NB4 (cell line): ENCODE data around the gene ACOX3.

ENCODE experiments used
- DNase-seq: peaks from one replicate; pipeline ENCODE4 v3.0.0; 2010; ENCODE audit warnings: low read depth
- H3K4me3 ChIP-seq: one replicate; pipeline ENCODE4 v1.5.1; 2011; ENCODE audit warnings: mild to moderate bottlenecking, low read depth, low read length, moderate library complexity
- MAX ChIP-seq: IDR thresholded peaks from 2 replicates; pipeline ENCODE4 v1.6.1; 2011; ENCODE audit warnings: low read depth, low read length
- MYC ChIP-seq: IDR thresholded peaks from 2 replicates; pipeline ENCODE4 v1.6.1; 2011; ENCODE audit warnings: low read depth, low read length
- POLR2A ChIP-seq: IDR thresholded peaks from 2 replicates; pipeline ENCODE4 v1.6.1; 2011; ENCODE audit warnings: mild to moderate bottlenecking; ENCODE audit not compliant: insufficient read length; ENCODE audit errors: extremely low read depth
- TF ChIP-seq, protein P1 (sequence below): IDR thresholded peaks from one replicate; pipeline ENCODE4 v1.5.1; 2012; ENCODE audit warnings: low read depth, low read length

Gene ACOX3

GRCh38 chr4:8393593-8394038 lies 46.9 kb downstream of the ACOX3 start:
- no peak for TF ChIP-seq MAX
- TF ChIP-seq, protein P1, sequence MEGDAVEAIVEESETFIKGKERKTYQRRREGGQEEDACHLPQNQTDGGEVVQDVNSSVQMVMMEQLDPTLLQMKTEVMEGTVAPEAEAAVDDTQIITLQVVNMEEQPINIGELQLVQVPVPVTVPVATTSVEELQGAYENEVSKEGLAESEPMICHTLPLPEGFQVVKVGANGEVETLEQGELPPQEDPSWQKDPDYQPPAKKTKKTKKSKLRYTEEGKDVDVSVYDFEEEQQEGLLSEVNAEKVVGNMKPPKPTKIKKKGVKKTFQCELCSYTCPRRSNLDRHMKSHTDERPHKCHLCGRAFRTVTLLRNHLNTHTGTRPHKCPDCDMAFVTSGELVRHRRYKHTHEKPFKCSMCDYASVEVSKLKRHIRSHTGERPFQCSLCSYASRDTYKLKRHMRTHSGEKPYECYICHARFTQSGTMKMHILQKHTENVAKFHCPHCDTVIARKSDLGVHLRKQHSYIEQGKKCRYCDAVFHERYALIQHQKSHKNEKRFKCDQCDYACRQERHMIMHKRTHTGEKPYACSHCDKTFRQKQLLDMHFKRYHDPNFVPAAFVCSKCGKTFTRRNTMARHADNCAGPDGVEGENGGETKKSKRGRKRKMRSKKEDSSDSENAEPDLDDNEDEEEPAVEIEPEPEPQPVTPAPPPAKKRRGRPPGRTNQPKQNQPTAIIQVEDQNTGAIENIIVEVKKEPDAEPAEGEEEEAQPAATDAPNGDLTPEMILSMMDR = no peak
- no peak for TF ChIP-seq POLR2A
- no peak for TF ChIP-seq MYC
- H3K4me3 ChIP-seq = no peak overlapping the region
- no peak for DNase-seq

DNA sequence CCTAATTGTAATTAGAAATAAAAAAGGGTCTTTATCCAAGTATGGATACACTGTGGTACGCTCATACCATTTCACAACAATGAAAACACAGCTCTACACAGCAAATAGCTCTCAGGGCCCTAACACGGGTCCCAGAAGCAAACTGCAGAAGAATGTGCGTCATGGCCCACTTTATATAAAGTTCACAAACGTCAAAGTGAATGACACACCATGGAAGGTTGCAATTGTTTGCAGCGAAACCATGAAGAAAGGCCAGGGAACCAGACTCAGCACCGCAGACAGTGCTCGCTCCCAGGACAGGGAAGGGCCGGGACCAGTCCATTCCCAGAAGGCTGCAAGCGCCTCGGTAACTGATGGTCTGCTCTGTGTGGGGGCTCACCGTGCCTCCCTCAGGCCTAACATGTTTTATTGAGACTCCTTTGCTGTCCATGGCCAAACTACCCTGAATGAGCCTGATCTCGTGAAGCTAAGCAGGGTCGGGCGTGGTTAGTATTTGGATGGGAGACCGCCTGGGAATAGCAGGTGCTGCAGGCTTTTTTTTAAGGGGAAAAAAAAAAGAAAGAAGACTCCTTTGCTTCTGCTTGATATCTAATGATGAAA lies 47.8 kb downstream of the ACOX3 start:
- TF ChIP-seq MAX (no peak), MYC (no peak), POLR2A (no peak)
- TF ChIP-seq, protein P1 = no peak
- peak; percentile 47 for DNase-seq
- H3K4me3 ChIP-seq = no peak overlapping the region

- peak; percentile 50 for DNase-seq
- TF ChIP-seq MAX = peak; percentile 80
- TF ChIP-seq, protein P1 = no peak
- H3K4me3 ChIP-seq = no peak overlapping the region
Observed at GRCh38 chr4:8391972-8392371, 48.6 kb downstream of the ACOX3 start.

DNA sequence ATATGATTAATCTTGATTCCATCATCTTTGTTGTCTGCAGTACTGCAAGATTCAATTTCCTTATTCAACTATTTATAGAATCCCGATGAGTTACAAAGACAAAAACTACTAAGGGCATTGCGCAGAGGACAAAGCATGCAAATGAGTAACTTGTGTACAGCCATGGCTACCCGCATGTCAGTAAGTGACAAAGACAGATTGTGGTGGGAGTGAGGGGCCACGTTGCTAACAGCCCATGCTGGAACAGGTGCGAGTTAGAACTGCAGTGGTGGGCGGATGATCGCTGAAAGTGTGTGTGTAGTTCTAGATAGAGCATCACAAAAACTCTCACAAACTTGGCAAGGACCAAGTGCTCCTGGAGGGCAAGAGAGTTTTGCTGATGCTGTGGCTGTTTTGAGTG lies 49.5 kb downstream of the ACOX3 start:
- TF ChIP-seq MAX (no peak), MYC (no peak)
- TF ChIP-seq, protein P1 = no peak
- H3K4me3 ChIP-seq = no peak overlapping the region
- no peak for DNase-seq

- TF ChIP-seq POLR2A = no peak
- no peak for TF ChIP-seq MYC
- TF ChIP-seq, protein P1 = no peak
- TF ChIP-seq MAX = no peak
Observed at GRCh38 chr4:8390577-8390976, 49.9 kb downstream of the ACOX3 start.

GRCh38 chr4:8388528-8388870 lies 52.0 kb downstream of the ACOX3 start:
- H3K4me3 ChIP-seq = no peak overlapping the region
- no peak for DNase-seq
- TF ChIP-seq MYC (no peak), POLR2A (no peak), MAX (no peak)
- TF ChIP-seq, protein P1 = no peak

More at GRCh38 chr4:8390577-8390976, 49.9 kb downstream of the ACOX3 start:
- no peak for DNase-seq
- H3K4me3 ChIP-seq = no peak overlapping the region
